Caco-2 (cell line): ENCODE measurements around the gene TOB2. TPM values are rescaled to one million over a fixed set of nuclear protein-coding genes. Genes with fewer than 3 reads are reported as not detected.

Source experiments
- BruUV-seq: library from RNA; stranded (reverse); fragments of 400-500 nt; replicated peaks from 2 replicates; lab custom pipeline; 2021; lab: Mats Ljungman, UMichigan
- CTCF ChIA-PET: fragments of 300-600 bp; sonication (Branson Sonifier 250); formaldehyde crosslinking; loops from one replicate; lab custom pipeline; 2022; ENCODE audit warnings: antibody characterized with exemption; lab: Charles Lee
- POLR2A ChIA-PET: fragments of 300-600 bp; sonication (Branson Sonifier 250); formaldehyde crosslinking; loops from one replicate; lab custom pipeline; 2022; ENCODE audit warnings: antibody characterized with exemption; lab: Charles Lee
- DNase-seq, 2 experiments: peaks; one replicate each; pipeline versions ENCODE4 v3.0.0 to v3.0.0-alpha.2; 2020 to 2022
- H3K27me3 ChIP-seq: replicated peaks from 2 replicates; pipeline ENCODE4 v1.6.0; 2011; ENCODE audit warnings: low read length; ENCODE audit not compliant: control insufficient read depth, insufficient read depth
- H3K36me3 ChIP-seq: 2 replicates; pipeline ENCODE4 v1.5.1; 2011; ENCODE audit warnings: low read length; ENCODE audit not compliant: control insufficient read depth, insufficient read depth
- H3K4me1 ChIP-seq: fragments of 250-450 bp; sonication (Bioruptor Pico); 2 replicates; pipeline ENCODE4 v1.5.1; 2020; ENCODE audit warnings: mild to moderate bottlenecking
- H3K4me3 ChIP-seq: 2 replicates; pipeline ENCODE4 v1.5.1; 2011; ENCODE audit warnings: low read depth, mild to moderate bottlenecking, control low read depth, low read length
- H3K9me3 ChIP-seq: fragments of 250-450 bp; sonication (Bioruptor Pico); 2 replicates; pipeline ENCODE4 v1.5.1; 2020; ENCODE audit warnings: mild to moderate bottlenecking, moderate library complexity
- H3K27ac Mint-ChIP-seq: one replicate; pipeline ENCODE4 v1.8.0; 2022; ENCODE audit warnings: mixed read lengths; ENCODE audit not compliant: unreplicated experiment
- H3K27me3 Mint-ChIP-seq: one replicate; pipeline ENCODE4 v1.8.0; 2022; ENCODE audit warnings: mixed read lengths; ENCODE audit not compliant: insufficient read depth, unreplicated experiment
- H3K36me3 Mint-ChIP-seq: one replicate; pipeline ENCODE4 v1.8.0; 2022; ENCODE audit warnings: mild to moderate bottlenecking, mixed read lengths; ENCODE audit not compliant: insufficient read depth, unreplicated experiment
- H3K4me1 Mint-ChIP-seq: one replicate; pipeline ENCODE4 v1.8.0; 2022; ENCODE audit warnings: low read depth, mixed read lengths; ENCODE audit not compliant: unreplicated experiment
- H3K4me3 Mint-ChIP-seq: one replicate; pipeline ENCODE4 v1.8.0; 2022; ENCODE audit warnings: mild to moderate bottlenecking, moderate library complexity, mixed read lengths; ENCODE audit not compliant: unreplicated experiment
- H3K9me3 Mint-ChIP-seq: one replicate; pipeline ENCODE4 v1.8.0; 2022; ENCODE audit warnings: mixed read lengths; ENCODE audit not compliant: unreplicated experiment
- CTCF ChIP-seq, 2 experiments: fragments of 200-600 bp in 1 of 2; IDR thresholded peaks; 1 replicate in 1 of 2; 2 replicates in 1 of 2; pipeline versions ENCODE4 v1.5.1 to v1.8.0; 2011 to 2022; ENCODE audit warnings: antibody characterized with exemption in 1 of 2, control low read depth in 1 of 2, inconsistent platforms in 1 of 2, low read depth in 1 of 2, low read length in 1 of 2, mild to moderate bottlenecking in 1 of 2, moderate library complexity in 1 of 2; ENCODE audit not compliant: insufficient read depth in 1 of 2, severe bottlenecking in 1 of 2, unreplicated experiment in 1 of 2
- intact Hi-C: fragments of 100-400 bp; cut with micrococcal nuclease; formaldehyde crosslinking; loops from one replicate; pipeline ENCODE4 v1.10.0; 2022; ENCODE audit not compliant: unreplicated experiment
- total RNA-seq: library from RNA; stranded (reverse); gene quantifications from 2 replicates; pipeline ENCODE4 v1.2.3, GENCODE V29; 2022

Gene TOB2
- total RNA-seq, 1 experiment from 2014 or later = 49.0 TPM

GRCh38 chr22:41447435-41448188 lies 1.0 kb upstream of the TOB2 start:
- DNase-seq = peak; percentile 77 to 83
- no peaks in the 10 kb centered on the region for H3K9me3 ChIP-seq
- peak overlapping the region; percentile 93 for H3K4me3 ChIP-seq
- no peaks in the 10 kb centered on the region for H3K9me3 Mint-ChIP-seq
- peak overlapping the region; percentile 98 for H3K27ac Mint-ChIP-seq
- peak overlapping the region; percentile 99 for H3K4me3 Mint-ChIP-seq
- no peaks in the 10 kb centered on the region; the same call in 1 of the 2 replicates for H3K4me1 ChIP-seq
- ChIA-PET CTCF (interaction anchor here (0.6 to 1.5 kb wide), 4 partner anchors 21 to 116 kb away, joined by 3 to 8 read pairs (median 4); partner anchors contain the start of genes ACO2 and PHF5A), POLR2A (interaction anchor here (0.6 to 6.2 kb wide), 17 partner anchors 10 to 496 kb away, joined by 3 to 122 read pairs (median 6); partner anchors contain the start of genes ACO2, DESI1, PHF5A and RANGAP1)
- H3K27me3 Mint-ChIP-seq = no peaks in the 10 kb centered on the region
- BruUV-seq = no TSS peak
- intact Hi-C loops = loop anchor here (1.0 kb wide), 1 partner anchor 21 kb away; the partner anchor contains the start of gene PHF5A
- peaks cover 75% of the 10 kb centered on the region for H3K36me3 Mint-ChIP-seq
- H3K27me3 ChIP-seq = no peaks in the 10 kb centered on the region
- H3K4me1 Mint-ChIP-seq = peaks cover 9% of the 10 kb centered on the region
- no peaks in the 10 kb centered on the region for H3K36me3 ChIP-seq
- TF ChIP-seq CTCF (IDR thresholded peaks at IDR 0.05; ENCODE audit: insufficient read depth in 1 of 2, low read depth in 1 of 2, low read length in 1 of 2, severe bottlenecking in 1 of 2, unreplicated experiment in 1 of 2) = no peak

- Mint-ChIP-seq H3K4me1 (peaks cover 9% of the 10 kb centered on the region), H3K36me3 (peaks cover 78% of the 10 kb centered on the region), H3K4me3 (peak overlapping the region; percentile 99), H3K27ac (peak overlapping the region; percentile 98), H3K27me3 (no peaks in the 10 kb centered on the region), H3K9me3 (no peaks in the 10 kb centered on the region)
- H3K27me3 ChIP-seq = no peaks in the 10 kb centered on the region
- H3K4me3 ChIP-seq = peak overlapping the region; percentile 93
- no peak for TF ChIP-seq CTCF (IDR thresholded peaks at IDR 0.05; ENCODE audit: insufficient read depth in 1 of 2, low read depth in 1 of 2, low read length in 1 of 2, severe bottlenecking in 1 of 2, unreplicated experiment in 1 of 2)
- BruUV-seq = no TSS peak
- ChIA-PET POLR2A (interaction anchor here (0.5 to 6.2 kb wide), 9 partner anchors 13 to 160 kb away, joined by 3 to 122 read pairs (median 4); partner anchors contain the start of genes ACO2, PHF5A, PMM1 and RANGAP1), CTCF (interaction anchor here (0.6 to 1.5 kb wide), 5 partner anchors 23 to 443 kb away, joined by 3 to 8 read pairs (median 4); partner anchors contain the start of genes ACO2 and PHF5A)
- DNase-seq = no peak
- H3K36me3 ChIP-seq = no peaks in the 10 kb centered on the region
- no peaks in the 10 kb centered on the region for H3K9me3 ChIP-seq
- no peaks in the 10 kb centered on the region; the same call in 1 of the 2 replicates for H3K4me1 ChIP-seq
- intact Hi-C loops = loop anchor here (1.0 kb wide), 1 partner anchor 160 kb away; the partner anchor contains the start of gene RANGAP1
Measured at GRCh38 chr22:41446057-41446501, 522 bp downstream of the TOB2 start.
